Measurements from ENCODE around the gene DIPK1B.

The DIPK1B gene

GRCh38 chr9:136773386-136774044, 61.1 kb downstream of the DIPK1B start:
- DNase-seq: no peak
